Ishikawa (cell line): ENCODE measurements around the gene MAX.

ENCODE experiments used
- CEBPB ChIP-seq: IDR thresholded peaks from 2 replicates; pipeline ENCODE4 v1.6.1; 2012
- CREB1 ChIP-seq: IDR thresholded peaks from 2 replicates; pipeline ENCODE4 v1.6.1; 2012; ENCODE audit warnings: low read depth
- EGR1 ChIP-seq: IDR thresholded peaks from 2 replicates; pipeline ENCODE4 v1.6.1; 2012
- EP300 ChIP-seq: IDR thresholded peaks from 2 replicates; pipeline ENCODE4 v1.6.1; 2012; ENCODE audit warnings: borderline replicate concordance
- FOXM1 ChIP-seq: IDR thresholded peaks from 2 replicates; pipeline ENCODE4 v1.6.1; 2012; ENCODE audit warnings: low read depth, borderline replicate concordance
- MAX ChIP-seq: IDR thresholded peaks from 2 replicates; pipeline ENCODE4 v1.6.1; 2012
- NFIC ChIP-seq: IDR thresholded peaks from 2 replicates; pipeline ENCODE4 v1.6.1; 2012
- RAD21 ChIP-seq: IDR thresholded peaks from 2 replicates; pipeline ENCODE4 v1.6.1; 2012; ENCODE audit warnings: low read depth
- REST ChIP-seq: IDR thresholded peaks from 2 replicates; pipeline ENCODE4 v1.6.1; 2012; ENCODE audit warnings: low read depth, mild to moderate bottlenecking
- TAF1 ChIP-seq: IDR thresholded peaks from 2 replicates; pipeline ENCODE4 v1.6.1; 2012; ENCODE audit warnings: low read depth, mild to moderate bottlenecking
- TCF12 ChIP-seq: IDR thresholded peaks from 2 replicates; pipeline ENCODE4 v1.6.1; 2012; ENCODE audit warnings: low read depth
- TEAD4 ChIP-seq: IDR thresholded peaks from 2 replicates; pipeline ENCODE4 v1.6.1; 2012
- YY1 ChIP-seq: IDR thresholded peaks from 2 replicates; pipeline ENCODE4 v1.6.1; 2012; ENCODE audit warnings: low read depth
- ZBTB7A ChIP-seq: IDR thresholded peaks from 2 replicates; pipeline ENCODE4 v1.6.1; 2012; ENCODE audit warnings: low read depth
- TF ChIP-seq, protein P1 (sequence below): IDR thresholded peaks from 2 replicates; pipeline ENCODE4 v1.6.1; 2012

The MAX gene

GRCh38 chr14:65106316-65106715 is 4.0 kb upstream of the MAX start:
- no peak for TF ChIP-seq REST
- TF ChIP-seq CREB1: no peak
- no peak for TF ChIP-seq CEBPB
- TF ChIP-seq FOXM1: no peak
- TF ChIP-seq TCF12: no peak
- no peak for TF ChIP-seq NFIC
- no peak for TF ChIP-seq TAF1
- TF ChIP-seq YY1: no peak
- TF ChIP-seq RAD21: no peak
- no peak for TF ChIP-seq TEAD4
- TF ChIP-seq, protein P1, sequence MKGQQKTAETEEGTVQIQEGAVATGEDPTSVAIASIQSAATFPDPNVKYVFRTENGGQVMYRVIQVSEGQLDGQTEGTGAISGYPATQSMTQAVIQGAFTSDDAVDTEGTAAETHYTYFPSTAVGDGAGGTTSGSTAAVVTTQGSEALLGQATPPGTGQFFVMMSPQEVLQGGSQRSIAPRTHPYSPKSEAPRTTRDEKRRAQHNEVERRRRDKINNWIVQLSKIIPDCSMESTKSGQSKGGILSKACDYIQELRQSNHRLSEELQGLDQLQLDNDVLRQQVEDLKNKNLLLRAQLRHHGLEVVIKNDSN: no peak
- TF ChIP-seq EP300: no peak
- TF ChIP-seq MAX: no peak
- TF ChIP-seq ZBTB7A: no peak
- TF ChIP-seq EGR1: no peak

DNA sequence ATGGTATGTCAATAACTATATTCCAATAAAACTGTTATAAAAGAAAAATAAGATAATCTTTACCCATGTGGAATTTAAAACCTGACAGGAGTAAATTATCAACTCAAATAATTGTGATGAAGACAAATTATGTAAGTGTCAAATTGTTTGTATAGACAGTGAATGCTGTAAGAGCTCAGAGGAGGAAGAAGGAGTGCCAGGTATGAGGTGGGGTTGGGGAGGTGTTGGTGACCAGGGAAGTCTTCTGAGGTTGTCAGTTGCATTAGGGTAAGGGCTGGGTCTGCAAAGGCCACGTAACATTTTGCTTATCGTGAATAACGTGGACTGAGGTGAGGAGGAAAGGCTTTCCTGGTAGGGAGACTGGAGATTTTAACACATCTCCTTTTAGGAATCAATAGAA is 2.5 kb upstream of the MAX start:
- TF ChIP-seq TAF1 (no peak), RAD21 (no peak), CEBPB (no peak), REST (no peak), CREB1 (no peak), FOXM1 (no peak)

DNA sequence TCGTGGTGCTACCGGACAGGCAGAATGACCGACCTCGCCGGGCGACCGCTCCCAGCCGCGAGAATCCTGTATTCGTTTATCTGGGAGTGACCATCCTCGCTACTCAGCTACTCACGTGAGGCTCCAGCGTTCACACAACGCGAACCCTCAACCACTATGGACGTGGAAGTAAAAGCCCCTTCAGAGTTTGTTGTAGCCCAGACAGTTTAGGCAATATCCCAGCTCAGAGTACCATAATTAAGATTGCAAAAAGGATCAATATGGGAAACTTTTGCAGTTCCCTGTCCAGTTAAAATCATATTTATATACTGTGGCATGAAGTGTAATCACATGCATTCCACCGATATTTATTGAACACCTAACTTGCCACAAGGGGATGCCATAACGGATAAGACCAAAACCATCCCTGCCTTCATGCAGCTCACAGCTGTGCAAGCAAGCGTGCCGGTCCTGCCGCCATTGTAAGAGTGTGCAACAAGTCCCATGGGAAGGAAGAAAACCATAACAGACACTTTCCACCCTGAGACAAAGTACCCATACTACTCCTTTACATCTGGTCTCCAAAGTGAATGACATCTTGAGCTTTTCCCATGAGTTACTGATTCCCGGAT is 938 bp upstream of the MAX start:
- TF ChIP-seq REST (no peak), EGR1 (no peak), MAX (no peak), TCF12 (no peak), TEAD4 (no peak), TAF1 (no peak), CREB1 (no peak), FOXM1 (no peak), CEBPB (no peak), RAD21 (no peak), NFIC (no peak), EP300 (no peak), ZBTB7A (no peak), YY1 (0 out of 2 replicates have a peak, but pooled peaks have one; percentile 34)
- TF ChIP-seq, protein P1: peak; percentile 20; the same call in 1 of the 2 replicates

DNA sequence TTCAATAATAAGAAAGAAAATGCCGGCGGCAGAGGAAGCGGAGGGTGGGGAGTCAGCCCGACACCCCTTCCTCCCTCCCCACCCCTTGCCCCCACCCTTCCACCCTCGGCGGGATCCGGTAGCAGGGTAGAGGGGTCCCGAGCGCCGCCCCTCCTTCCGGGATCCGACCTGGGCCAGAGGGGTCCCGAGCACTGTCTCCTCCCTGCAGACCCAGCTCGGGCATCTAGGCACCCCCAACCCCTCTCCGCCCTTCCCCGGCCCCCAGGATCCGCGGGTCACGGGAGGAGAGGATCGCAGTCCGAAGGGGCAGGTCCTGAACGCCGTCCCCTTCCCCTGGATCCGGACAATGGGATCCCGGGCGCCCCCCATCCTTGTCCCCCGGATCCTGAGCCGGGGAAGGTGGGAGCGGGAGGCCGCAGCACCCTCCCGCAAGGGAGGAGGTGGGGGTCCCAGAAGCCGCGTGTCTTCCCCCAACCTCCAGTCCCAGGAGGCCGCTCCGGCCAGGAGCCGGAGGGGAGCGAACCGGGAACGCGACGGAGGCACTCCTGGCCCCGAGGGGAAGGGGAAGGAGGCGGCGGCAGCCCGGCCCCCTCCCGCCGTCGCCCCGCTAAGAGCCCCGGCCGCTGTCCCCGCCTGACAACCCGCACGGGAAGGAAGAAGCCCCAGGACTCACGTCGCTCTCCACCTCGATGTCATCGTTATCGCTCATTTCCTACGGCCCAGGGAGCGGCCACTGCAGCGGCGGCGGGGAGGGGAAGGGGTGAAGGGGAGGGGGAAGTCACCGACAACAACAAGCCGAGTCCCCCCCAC is 481 bp downstream of the MAX start:
- TF ChIP-seq CREB1 (no peak), ZBTB7A (peak; percentile 55)
